Measurements from ENCODE around the gene ADGRD1.

Gene ADGRD1

DNA sequence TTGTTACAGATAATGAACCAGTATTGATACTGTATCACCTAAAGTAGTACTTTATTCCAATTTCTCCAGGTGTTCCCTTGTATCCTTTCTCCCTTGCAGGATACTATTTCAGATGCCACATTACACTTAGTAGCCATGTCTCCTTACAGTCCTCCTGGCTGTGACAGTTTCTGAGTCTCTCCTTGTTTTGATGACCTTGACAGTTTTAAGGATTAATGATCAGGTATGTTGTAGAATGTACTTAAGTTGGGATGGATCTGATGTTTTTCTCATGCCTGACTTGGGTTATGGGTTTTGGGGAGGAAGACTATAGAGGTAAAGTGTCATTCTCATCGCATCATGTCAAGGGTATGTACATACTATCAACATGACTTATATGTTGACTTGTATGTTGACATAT lies 193.6 kb downstream of the ADGRD1 start:
- TF ChIP-seq, protein P1, sequence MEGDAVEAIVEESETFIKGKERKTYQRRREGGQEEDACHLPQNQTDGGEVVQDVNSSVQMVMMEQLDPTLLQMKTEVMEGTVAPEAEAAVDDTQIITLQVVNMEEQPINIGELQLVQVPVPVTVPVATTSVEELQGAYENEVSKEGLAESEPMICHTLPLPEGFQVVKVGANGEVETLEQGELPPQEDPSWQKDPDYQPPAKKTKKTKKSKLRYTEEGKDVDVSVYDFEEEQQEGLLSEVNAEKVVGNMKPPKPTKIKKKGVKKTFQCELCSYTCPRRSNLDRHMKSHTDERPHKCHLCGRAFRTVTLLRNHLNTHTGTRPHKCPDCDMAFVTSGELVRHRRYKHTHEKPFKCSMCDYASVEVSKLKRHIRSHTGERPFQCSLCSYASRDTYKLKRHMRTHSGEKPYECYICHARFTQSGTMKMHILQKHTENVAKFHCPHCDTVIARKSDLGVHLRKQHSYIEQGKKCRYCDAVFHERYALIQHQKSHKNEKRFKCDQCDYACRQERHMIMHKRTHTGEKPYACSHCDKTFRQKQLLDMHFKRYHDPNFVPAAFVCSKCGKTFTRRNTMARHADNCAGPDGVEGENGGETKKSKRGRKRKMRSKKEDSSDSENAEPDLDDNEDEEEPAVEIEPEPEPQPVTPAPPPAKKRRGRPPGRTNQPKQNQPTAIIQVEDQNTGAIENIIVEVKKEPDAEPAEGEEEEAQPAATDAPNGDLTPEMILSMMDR (IDR thresholded peaks at IDR 0.05; ENCODE audit: low read depth, low read length): no peak
- DNase-seq (ENCODE audit: extremely low read depth, low read depth): no peak

DNA sequence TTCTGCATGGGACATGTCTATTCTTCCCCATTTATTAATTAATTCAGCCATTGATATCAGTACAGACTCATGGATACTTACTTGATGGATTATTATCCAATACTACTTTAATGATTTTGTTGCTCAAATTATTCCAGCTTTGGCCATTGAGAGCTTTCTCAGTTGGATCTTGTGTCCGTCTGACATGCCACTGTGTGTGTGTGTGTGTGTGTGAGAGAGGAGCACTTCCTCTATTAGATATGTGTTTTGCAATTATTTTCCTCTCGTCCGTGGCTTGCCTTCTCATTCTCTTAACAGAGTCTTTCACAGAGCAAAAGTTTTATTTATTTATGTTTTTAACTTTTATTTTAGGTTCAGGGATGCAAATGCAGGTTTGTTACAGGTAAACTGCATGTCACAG lies 194.2 kb downstream of the ADGRD1 start:
- TF ChIP-seq, protein P1 (IDR thresholded peaks at IDR 0.05; ENCODE audit: low read depth, low read length): no peak
- DNase-seq (ENCODE audit: extremely low read depth, low read depth): no peak

DNA sequence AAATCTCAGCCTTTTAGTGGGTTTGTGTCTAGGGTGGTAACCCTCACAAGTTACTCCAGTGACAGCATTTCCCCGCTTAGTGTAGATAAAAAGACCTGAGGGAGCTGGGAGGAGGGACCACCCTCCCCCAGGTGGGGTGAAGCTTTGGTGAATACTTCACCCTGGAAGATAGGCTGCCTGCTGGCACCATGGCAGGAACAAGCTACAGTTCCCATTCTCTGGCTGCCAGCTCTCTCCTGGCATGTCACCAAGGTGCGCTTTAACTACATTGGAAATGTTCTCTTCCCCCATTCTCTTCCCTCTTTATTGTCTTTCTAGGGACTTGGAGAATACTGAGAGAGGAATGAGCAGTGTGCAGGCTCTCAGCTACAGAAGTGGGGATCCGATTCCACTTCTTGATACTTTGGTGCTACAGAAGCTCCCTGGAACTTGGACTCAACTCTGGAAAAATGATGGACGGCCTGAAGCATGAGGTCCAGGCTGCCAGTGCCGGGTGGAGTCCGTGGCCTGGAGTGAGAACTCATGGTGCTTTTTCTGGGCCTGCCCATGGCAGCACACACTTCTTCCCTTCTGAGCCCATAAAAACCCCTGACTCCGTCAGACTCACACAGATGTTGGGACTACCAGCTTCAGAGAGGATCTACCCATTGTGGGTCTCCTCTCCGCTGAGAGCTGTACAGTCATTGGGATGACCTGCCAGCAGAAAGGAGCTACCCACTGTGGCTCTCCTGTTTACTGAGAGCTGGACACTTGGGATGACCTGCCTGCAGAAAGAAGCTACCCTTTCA lies 198.0 kb downstream of the ADGRD1 start:
- no peak for DNase-seq (ENCODE audit: extremely low read depth, low read depth)
- TF ChIP-seq, protein P1 (IDR thresholded peaks at IDR 0.05; ENCODE audit: low read depth, low read length): no peak

DNA sequence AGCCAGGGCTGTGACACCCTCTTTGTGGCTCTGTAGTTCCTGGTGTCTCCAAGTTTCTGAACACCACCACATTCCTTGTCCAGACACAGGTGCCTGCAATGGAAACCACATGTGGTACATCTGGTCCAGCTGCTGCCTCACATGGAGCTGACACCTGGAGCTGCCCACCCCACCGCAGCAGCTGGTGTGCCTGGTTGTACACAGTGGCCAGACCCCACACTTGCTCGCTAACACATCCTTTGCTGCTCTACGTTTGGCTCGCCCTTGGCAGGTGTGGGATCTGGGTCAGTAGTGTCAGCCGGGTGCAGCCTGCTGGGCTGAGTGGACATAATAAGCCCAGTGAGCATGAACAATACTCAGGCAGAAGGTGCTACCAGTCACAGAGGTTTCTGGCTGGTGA lies 198.9 kb downstream of the ADGRD1 start:
- TF ChIP-seq, protein P1 (IDR thresholded peaks at IDR 0.05; ENCODE audit: low read depth, low read length): no peak
- no peak for DNase-seq (ENCODE audit: extremely low read depth, low read depth)

DNA sequence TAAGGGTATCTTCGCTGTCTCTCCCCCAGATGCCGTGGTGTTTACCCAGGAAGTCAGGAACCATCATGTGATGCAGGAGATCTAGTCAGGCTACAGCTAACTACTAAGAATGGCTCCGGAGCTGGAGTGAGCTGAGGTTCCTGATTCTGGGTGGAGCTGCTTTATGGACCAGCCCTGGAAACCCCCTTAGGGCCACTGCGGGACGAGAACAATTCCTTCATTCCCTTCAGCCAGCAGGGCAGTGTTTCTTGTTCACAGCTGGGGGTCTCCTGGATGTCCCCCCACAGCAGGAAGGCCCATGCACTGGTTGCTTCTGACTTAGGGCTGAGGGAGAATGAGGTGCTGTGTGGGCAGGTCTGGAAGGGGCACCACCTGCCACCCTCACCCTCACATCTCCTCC lies 199.3 kb downstream of the ADGRD1 start:
- TF ChIP-seq, protein P1 (IDR thresholded peaks at IDR 0.05; ENCODE audit: low read depth, low read length): no peak
- no peak for DNase-seq (ENCODE audit: extremely low read depth, low read depth)

DNA sequence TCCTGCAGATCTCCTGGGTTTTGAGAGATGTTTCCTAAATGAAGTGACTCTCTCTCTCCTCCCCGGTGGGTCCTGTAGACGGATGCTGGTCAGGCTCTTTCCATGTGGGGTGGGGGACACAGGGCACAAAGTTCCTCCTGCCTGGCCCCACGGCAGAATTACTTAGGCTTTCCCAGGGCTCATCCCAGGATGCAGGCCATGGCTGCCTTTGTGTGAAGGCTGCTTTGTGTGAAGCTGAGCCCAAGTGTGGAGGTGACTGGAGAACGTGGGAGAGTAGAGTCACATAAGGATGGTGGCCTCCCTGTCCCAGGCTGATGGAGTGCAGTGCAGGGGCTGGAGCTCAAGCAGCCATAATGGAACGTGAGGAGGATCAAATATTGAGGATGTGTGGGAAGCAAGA lies 200.2 kb downstream of the ADGRD1 start:
- no peak for DNase-seq (ENCODE audit: extremely low read depth, low read depth)
- TF ChIP-seq, protein P1 (IDR thresholded peaks at IDR 0.05; ENCODE audit: low read depth, low read length): no peak

DNA sequence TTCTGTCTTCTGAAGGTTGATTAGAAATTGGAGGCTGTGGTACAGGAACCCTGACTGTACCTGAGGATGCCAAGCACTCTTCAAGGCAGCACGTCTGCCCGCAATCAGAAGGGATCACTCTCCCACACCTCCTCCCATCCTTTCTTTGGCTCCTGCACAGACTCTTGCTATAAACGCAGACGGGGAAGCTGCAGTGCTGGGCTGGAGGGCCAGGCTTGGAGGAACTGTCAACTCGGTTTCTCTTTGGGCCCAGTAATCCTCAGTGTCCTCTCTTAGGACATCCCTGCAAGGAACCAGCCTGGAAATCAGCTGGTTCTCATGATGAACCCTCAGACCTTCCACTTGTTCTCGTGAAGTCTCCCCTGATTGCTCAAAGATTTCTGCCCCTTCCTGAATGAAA lies 201.4 kb downstream of the ADGRD1 start:
- DNase-seq (ENCODE audit: extremely low read depth, low read depth): no peak
- TF ChIP-seq, protein P1 (IDR thresholded peaks at IDR 0.05; ENCODE audit: low read depth, low read length): no peak
